Erythroblast (primary cell): ENCODE results near the gene HMGXB3.

Experiments used
- GATA1 ChIP-seq: IDR thresholded peaks from 2 replicates; pipeline ENCODE4 v1.6.1; 2011; ENCODE audit warnings: low read depth, mild to moderate bottlenecking, control low read depth, low read length, moderate library complexity
- POLR2A ChIP-seq: IDR thresholded peaks from 2 replicates; pipeline ENCODE4 v1.6.1; 2011; ENCODE audit warnings: mild to moderate bottlenecking, low read length

DNA sequence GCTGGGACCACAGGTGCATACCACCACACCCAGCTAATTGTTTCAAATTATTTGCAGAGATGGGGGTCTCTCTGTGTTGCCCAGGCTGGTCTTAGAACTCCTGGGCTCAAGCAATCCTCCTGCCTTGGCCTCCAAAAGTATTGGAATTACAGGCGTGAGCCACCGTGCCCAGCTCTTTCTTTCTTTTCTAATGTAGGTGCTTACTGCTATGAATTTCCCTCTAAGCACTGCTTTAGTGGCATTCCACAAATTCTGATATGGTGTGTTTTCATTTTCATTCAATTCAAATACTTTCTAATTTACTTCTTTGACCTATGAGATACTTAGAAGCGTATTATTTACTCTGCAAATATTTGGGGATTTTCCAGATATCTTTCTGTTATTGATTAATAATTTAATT, 14.9 kb downstream of the HMGXB3 start:
- no peak for TF ChIP-seq POLR2A
- TF ChIP-seq GATA1: no peak
